ENCODE data around the gene TRMT112.

GRCh38 chr11:64317325-64317960 lies at the start of gene TRMT112:
- TF ChIP-seq, protein P1, sequence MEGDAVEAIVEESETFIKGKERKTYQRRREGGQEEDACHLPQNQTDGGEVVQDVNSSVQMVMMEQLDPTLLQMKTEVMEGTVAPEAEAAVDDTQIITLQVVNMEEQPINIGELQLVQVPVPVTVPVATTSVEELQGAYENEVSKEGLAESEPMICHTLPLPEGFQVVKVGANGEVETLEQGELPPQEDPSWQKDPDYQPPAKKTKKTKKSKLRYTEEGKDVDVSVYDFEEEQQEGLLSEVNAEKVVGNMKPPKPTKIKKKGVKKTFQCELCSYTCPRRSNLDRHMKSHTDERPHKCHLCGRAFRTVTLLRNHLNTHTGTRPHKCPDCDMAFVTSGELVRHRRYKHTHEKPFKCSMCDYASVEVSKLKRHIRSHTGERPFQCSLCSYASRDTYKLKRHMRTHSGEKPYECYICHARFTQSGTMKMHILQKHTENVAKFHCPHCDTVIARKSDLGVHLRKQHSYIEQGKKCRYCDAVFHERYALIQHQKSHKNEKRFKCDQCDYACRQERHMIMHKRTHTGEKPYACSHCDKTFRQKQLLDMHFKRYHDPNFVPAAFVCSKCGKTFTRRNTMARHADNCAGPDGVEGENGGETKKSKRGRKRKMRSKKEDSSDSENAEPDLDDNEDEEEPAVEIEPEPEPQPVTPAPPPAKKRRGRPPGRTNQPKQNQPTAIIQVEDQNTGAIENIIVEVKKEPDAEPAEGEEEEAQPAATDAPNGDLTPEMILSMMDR (IDR thresholded peaks at IDR 0.05) = no peak
- TF ChIP-seq SIN3A (IDR thresholded peaks at IDR 0.05; ENCODE audit: borderline replicate concordance, insufficient read depth, low read depth, low read length) = 0 out of 2 replicates have a peak, but pooled peaks have one; percentile 26
